Right atrium auricular region (tissue), 2 donors: ENCODE results near the gene FAT2. TPM values are rescaled to one million over a fixed set of nuclear protein-coding genes. Genes with fewer than 3 reads are reported as not detected.
A peak's percentile ranks its signal among the peaks of the same experiment; 100 is the strongest.

Experiments used
- DNase-seq: peaks from one replicate; pipeline ENCODE4 v3.0.0-alpha.2; 2019; ENCODE audit warnings: low spot score
- H3K27ac ChIP-seq, 2 donors: fragments of 200-600 bp; sonication (generic); 1 replicate in 1 of 2; 2 replicates in 1 of 2; pipeline ENCODE4 v1.5.1; 2016 to 2019
- H3K27me3 ChIP-seq, 2 donors: fragments of 200-600 bp; sonication (generic); one replicate each; pipeline versions ENCODE4 v1.5.1 to v1.6.0; 2017 to 2019
- H3K36me3 ChIP-seq: fragments of 200-600 bp; sonication (generic); one replicate; pipeline ENCODE4 v1.5.1; 2016
- H3K4me1 ChIP-seq, 2 donors: fragments of 200-600 bp; sonication (generic); one replicate each; pipeline versions ENCODE4 v1.5.1 to v1.6.0; 2017 to 2019
- H3K4me3 ChIP-seq, 2 donors: fragments of 200-600 bp; sonication (generic); 1 replicate in 1 of 2; 2 replicates in 1 of 2; pipeline ENCODE4 v1.5.1; 2017 to 2019; ENCODE audit warnings: mild to moderate bottlenecking in 1 of 2, moderate library complexity in 1 of 2
- H3K9me3 ChIP-seq, 2 donors: fragments of 200-600 bp; sonication (generic); one replicate each; pipeline ENCODE4 v1.5.1; 2019
- CTCF ChIP-seq, 2 donors: fragments of 200-600 bp; sonication (generic); IDR thresholded peaks; one replicate each; pipeline ENCODE4 v1.5.1; 2019; ENCODE audit warnings: antibody characterized with exemption in 2 of 2
- total RNA-seq, 2 donors: library from RNA; depleted of rRNA; stranded (reverse); fragments of >200 nt; gene quantifications; one replicate each; pipeline ENCODE4 v1.1.0, GENCODE V29; 2016

Gene FAT2
- total RNA-seq, 2 donors from 2014 or later: not detected

DNA sequence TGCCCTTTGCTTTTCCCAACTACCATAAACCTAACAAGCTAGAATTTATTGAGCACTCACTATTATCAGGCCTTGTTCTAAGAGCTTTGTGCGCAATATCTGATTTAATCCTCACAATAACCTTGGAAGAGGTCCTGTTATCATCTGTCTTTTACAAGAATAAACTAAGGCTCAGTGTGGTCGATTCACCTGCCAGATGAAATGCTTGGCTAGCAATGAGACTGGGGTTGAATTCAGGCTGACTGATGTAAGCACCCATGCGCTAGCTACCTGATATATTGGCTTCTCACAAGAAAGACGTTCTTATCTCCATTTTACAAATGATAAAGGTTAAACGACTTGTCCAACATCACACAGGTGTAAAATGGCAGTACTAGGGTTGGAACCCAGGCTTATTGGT lies 37.4 kb downstream of the FAT2 start:
- H3K36me3 ChIP-seq: no peaks in the 10 kb centered on the region
- no peak for TF ChIP-seq CTCF (IDR thresholded peaks at IDR 0.05)
- H3K27ac ChIP-seq: no peak overlapping the region
- no peaks in the 10 kb centered on the region for H3K27me3 ChIP-seq
- H3K9me3 ChIP-seq: no peaks in the 10 kb centered on the region
- no peak for DNase-seq
- no peak overlapping the region for H3K4me3 ChIP-seq
- H3K4me1 ChIP-seq: no peaks in the 10 kb centered on the region

GRCh38 chr5:151553130-151553670 lies 37.9 kb downstream of the FAT2 start:
- no peak overlapping the region for H3K4me3 ChIP-seq
- TF ChIP-seq CTCF (IDR thresholded peaks at IDR 0.05): no peak
- H3K27ac ChIP-seq: no peak overlapping the region
- no peaks in the 10 kb centered on the region for H3K4me1 ChIP-seq
- H3K9me3 ChIP-seq: no peaks in the 10 kb centered on the region
- H3K36me3 ChIP-seq: no peaks in the 10 kb centered on the region
- DNase-seq: peak; percentile 53
- H3K27me3 ChIP-seq: no peaks in the 10 kb centered on the region

DNA sequence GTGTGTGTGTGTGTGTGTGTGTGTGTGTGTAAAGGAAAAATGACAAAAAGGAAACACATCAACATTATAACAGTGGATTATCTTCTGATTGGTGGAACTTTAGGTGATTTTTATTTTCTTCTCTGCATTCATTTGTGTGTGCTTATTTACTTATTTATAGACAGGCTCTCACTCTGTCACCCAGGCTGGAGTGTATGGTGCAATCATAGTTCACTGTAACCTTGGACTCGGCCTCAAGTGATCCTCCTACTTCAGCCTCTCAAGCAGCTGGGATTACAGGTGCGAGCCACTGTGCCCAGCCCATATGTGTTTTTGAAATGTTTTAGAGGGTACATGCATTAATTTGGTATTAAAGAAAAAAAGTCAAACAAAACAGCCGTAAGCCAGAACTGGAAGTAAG lies 39.1 kb downstream of the FAT2 start:
- no peaks in the 10 kb centered on the region for H3K27me3 ChIP-seq
- no peaks in the 10 kb centered on the region for H3K4me1 ChIP-seq
- TF ChIP-seq CTCF (IDR thresholded peaks at IDR 0.05): no peak

GRCh38 chr5:151550146-151550545 lies 41.0 kb downstream of the FAT2 start:
- H3K27me3 ChIP-seq: no peaks in the 10 kb centered on the region
- H3K9me3 ChIP-seq: no peaks in the 10 kb centered on the region
- H3K27ac ChIP-seq: no peak overlapping the region
- TF ChIP-seq CTCF (IDR thresholded peaks at IDR 0.05): no peak
- no peak for DNase-seq
- no peaks in the 10 kb centered on the region for H3K36me3 ChIP-seq
- no peak overlapping the region for H3K4me3 ChIP-seq
- H3K4me1 ChIP-seq: no peaks in the 10 kb centered on the region

More for the DNA sequence above, 39.1 kb downstream of the FAT2 start:
- DNase-seq: no peak
- H3K9me3 ChIP-seq: no peaks in the 10 kb centered on the region
- H3K27ac ChIP-seq: no peak overlapping the region
- H3K4me3 ChIP-seq: no peak overlapping the region
- no peaks in the 10 kb centered on the region for H3K36me3 ChIP-seq

GRCh38 chr5:151549713-151550112 lies 41.4 kb downstream of the FAT2 start:
- DNase-seq: no peak
- H3K4me3 ChIP-seq: no peak overlapping the region
- H3K9me3 ChIP-seq: no peaks in the 10 kb centered on the region
- H3K27ac ChIP-seq: no peak overlapping the region
- no peak for TF ChIP-seq CTCF (IDR thresholded peaks at IDR 0.05)
- no peaks in the 10 kb centered on the region for H3K4me1 ChIP-seq
- H3K36me3 ChIP-seq: no peaks in the 10 kb centered on the region
- no peaks in the 10 kb centered on the region for H3K27me3 ChIP-seq

- no peak for DNase-seq
- no peaks in the 10 kb centered on the region for H3K36me3 ChIP-seq
- no peaks in the 10 kb centered on the region for H3K4me1 ChIP-seq
- no peaks in the 10 kb centered on the region for H3K9me3 ChIP-seq
- TF ChIP-seq CTCF (IDR thresholded peaks at IDR 0.05): no peak
- no peaks in the 10 kb centered on the region for H3K27me3 ChIP-seq
- H3K4me3 ChIP-seq: no peak overlapping the region
- H3K27ac ChIP-seq: no peak overlapping the region
Measured at GRCh38 chr5:151547364-151547763, 43.8 kb downstream of the FAT2 start.
